A673 (cell line): Measurements from ENCODE around the gene MDK. TPM values are rescaled to one million over a fixed set of nuclear protein-coding genes. Genes with fewer than 3 reads are reported as not detected.

Source experiments
- BruUV-seq: library from RNA; stranded (reverse); fragments of 400-500 nt; replicated peaks from 2 replicates; lab custom pipeline; 2021; lab: Mats Ljungman, UMichigan
- CTCF ChIA-PET: fragments of 300-600 bp; sonication (Branson Sonifier 250); formaldehyde crosslinking; loops from one replicate; lab custom pipeline; 2022; ENCODE audit warnings: antibody characterized with exemption; lab: Charles Lee
- POLR2A ChIA-PET: fragments of 300-600 bp; sonication (Branson Sonifier 250); formaldehyde crosslinking; loops from one replicate; lab custom pipeline; 2022; ENCODE audit warnings: antibody characterized with exemption; ENCODE audit not compliant: low non-redundant PET; lab: Charles Lee
- DNase-seq: peaks from one replicate; pipeline ENCODE4 v3.0.0-alpha.2; 2015; ENCODE audit warnings: low spot score
- H3K27ac ChIP-seq: fragments of 200-600 bp; sonication (generic); 2 replicates; pipeline ENCODE4 v1.5.1; 2016; ENCODE audit warnings: mixed run types, low read depth, mild to moderate bottlenecking, mixed read lengths, antibody characterized with exemption, low read length; ENCODE audit not compliant: poor library complexity, severe bottlenecking
- H3K27me3 ChIP-seq: fragments of 200-600 bp; sonication (generic); replicated peaks from 2 replicates; pipeline ENCODE4 v1.6.1; 2017; ENCODE audit warnings: mixed run types, low read depth, mild to moderate bottlenecking, mixed read lengths, antibody characterized with exemption, low read length; ENCODE audit not compliant: insufficient read depth, poor library complexity
- H3K36me3 ChIP-seq: fragments of 200-600 bp; sonication (generic); 2 replicates; pipeline ENCODE4 v1.6.1; 2016; ENCODE audit warnings: mixed run types, mild to moderate bottlenecking, mixed read lengths, antibody characterized with exemption, low read length; ENCODE audit not compliant: insufficient read depth, poor library complexity, severe bottlenecking
- H3K4me1 ChIP-seq: fragments of 200-600 bp; sonication (generic); 2 replicates; pipeline ENCODE4 v1.6.1; 2017; ENCODE audit warnings: mixed run types, mild to moderate bottlenecking, mixed read lengths, antibody characterized with exemption, low read length; ENCODE audit not compliant: insufficient read depth, poor library complexity, severe bottlenecking
- H3K4me3 ChIP-seq: fragments of 200-600 bp; sonication (generic); 2 replicates; pipeline ENCODE4 v1.5.1; 2016; ENCODE audit warnings: low read depth, mixed run types, mild to moderate bottlenecking, mixed read lengths, low read length; ENCODE audit not compliant: poor library complexity, severe bottlenecking
- H3K9me3 ChIP-seq: fragments of 200-600 bp; sonication (generic); 2 replicates; pipeline ENCODE4 v1.6.1; 2016; ENCODE audit warnings: mixed run types, low read depth, mild to moderate bottlenecking, mixed read lengths, antibody characterized with exemption, low read length; ENCODE audit not compliant: poor library complexity, severe bottlenecking
- CTCF ChIP-seq: fragments of 300-800, 200-600 bp; sonication (generic); conservative IDR thresholded peaks from 2 replicates; pipeline ENCODE4 v1.5.1; 2017; ENCODE audit warnings: low read depth, mild to moderate bottlenecking, antibody characterized with exemption, low read length, moderate library complexity, mixed read lengths
- EZH2 ChIP-seq: fragments of 200-600 bp; sonication (generic); IDR thresholded peaks from 2 replicates; pipeline ENCODE4 v1.6.1; 2017; ENCODE audit warnings: borderline replicate concordance, low read depth, mild to moderate bottlenecking, mixed read lengths, antibody characterized with exemption, low read length; ENCODE audit not compliant: poor library complexity, severe bottlenecking
- intact Hi-C: fragments of 100-400 bp; cut with micrococcal nuclease; formaldehyde crosslinking; loops from one replicate; pipeline ENCODE4 v1.10.0; 2022; ENCODE audit not compliant: unreplicated experiment
- microRNA-seq: library from miRNA; unstranded; fragments of <30 nt; microRNA quantifications from one replicate; pipeline ENCODE4 v1.2.0, GENCODE V29; 2021
- total RNA-seq: library from RNA; stranded (reverse); gene quantifications from 2 replicates; pipeline ENCODE4 v1.2.3, GENCODE V29; 2021

Gene MDK
- total RNA-seq, 1 experiment from 2014 or later = 252 TPM

GRCh38 chr11:46429717-46430116, 48.2 kb downstream of the MDK start:
- Histone ChIP-seq H3K36me3 (peaks cover 13% of the 10 kb centered on the region), H3K4me1 (peaks cover 24% of the 10 kb centered on the region), H3K27me3 (no peaks in the 10 kb centered on the region), H3K9me3 (no peaks in the 10 kb centered on the region), H3K27ac (peak overlapping the region; percentile 8), H3K4me3 (no peak overlapping the region)
- ChIA-PET CTCF (interaction anchor here (1.2 kb wide), 1 partner anchor 17 kb away, joined by 3 read pairs; no protein-coding TSS in a partner anchor), POLR2A (no interaction called here)
- no TSS peak for BruUV-seq
- intact Hi-C loops = no loop called here
- TF ChIP-seq EZH2 (no peak), CTCF (no peak)
- no peak for DNase-seq

- H3K27me3 ChIP-seq = no peaks in the 10 kb centered on the region
- no peak overlapping the region for H3K27ac ChIP-seq
- no TSS peak for BruUV-seq
- DNase-seq = no peak
- ChIA-PET CTCF (interaction anchor here (0.6 kb wide), 1 partner anchor 43 kb away, joined by 4 read pairs; no protein-coding TSS in a partner anchor), POLR2A (no interaction called here)
- peaks cover 15% of the 10 kb centered on the region for H3K36me3 ChIP-seq
- intact Hi-C loops = no loop called here
- H3K9me3 ChIP-seq = no peaks in the 10 kb centered on the region
- no peak overlapping the region for H3K4me3 ChIP-seq
- TF ChIP-seq CTCF (no peak), EZH2 (no peak)
- H3K4me1 ChIP-seq = peaks cover 21% of the 10 kb centered on the region
Measured at GRCh38 chr11:46431211-46431610, 49.7 kb downstream of the MDK start.

Small RNAs within 50 kb of the gene (microRNA-seq; reads per million reads assigned to microRNA genes)
- gene MIR4688 = 4.9 reads per million, percentile 15 among the genes with 10 or more reads in this experiment

Other genes starting within 250 kb of the MDK start
- gene CREB3L1, start 104.0 kb upstream of the MDK start, total RNA-seq = 3.5 and 10.7 TPM in 2 replicates
- gene DGKZ, start 34.2 kb upstream of the MDK start, total RNA-seq = 139 and 145 TPM in 2 replicates
- 0.68 TPM in 1 of 2 replicates, not detected in the other for gene CHRM4, start 10.1 kb downstream of the MDK start, total RNA-seq
- gene AMBRA1, start 212.4 kb downstream of the MDK start, total RNA-seq = 69.9 and 78.1 TPM in 2 replicates
- gene HARBI1, start 235.6 kb downstream of the MDK start, total RNA-seq = 10.1 and 11.6 TPM in 2 replicates
- 155 and 158 TPM in 2 replicates for gene ATG13, start 235.9 kb downstream of the MDK start, total RNA-seq